CD4-positive, alpha-beta memory T cell (primary cell): ENCODE data around the gene RNF126. TPM values are rescaled to one million over a fixed set of nuclear protein-coding genes. Genes with fewer than 3 reads are reported as not detected.
A peak's percentile ranks its signal among the peaks of the same experiment; 100 is the strongest.
"Not testable (repeated sequence)": the region's sequence is repeated elsewhere in the genome, so short reads cannot be mapped to it uniquely, and the experiment has no call there.

ENCODE experiments used
- CTCF ChIA-PET: fragments of 350-600 bp; sonication (Branson Sonifier 250); formaldehyde crosslinking; loops from one replicate; lab custom pipeline; 2021; ENCODE audit warnings: inconsistent platforms; ENCODE audit not compliant: partially characterized antibody; lab: Charles Lee
- POLR2A ChIA-PET: fragments of 350-600 bp; sonication (Branson Sonifier 250); formaldehyde crosslinking; loops from one replicate; lab custom pipeline; 2021; ENCODE audit not compliant: partially characterized antibody; lab: Charles Lee
- DNase-seq, 5 donors: peaks; one replicate each; pipeline versions ENCODE4 v3.0.0 to v3.0.0-alpha.2; 2020 to 2022; ENCODE audit warnings: mixed read lengths in 1 of 5
- H3K27ac ChIP-seq: one replicate; pipeline ENCODE4 v1.7.0; 2013; ENCODE audit warnings: low read depth, low read length
- H3K27me3 ChIP-seq: 2 replicates; pipeline ENCODE4 v1.7.0; 2013; ENCODE audit warnings: mild to moderate bottlenecking, low read length, moderate library complexity; ENCODE audit not compliant: insufficient read depth
- H3K36me3 ChIP-seq: 2 replicates; pipeline ENCODE4 v1.7.0; 2013; ENCODE audit warnings: mild to moderate bottlenecking, low read length, moderate library complexity; ENCODE audit not compliant: insufficient read depth
- H3K4me1 ChIP-seq: 2 replicates; pipeline ENCODE4 v1.7.0; 2013; ENCODE audit warnings: mild to moderate bottlenecking, low read length, moderate library complexity; ENCODE audit not compliant: insufficient read depth
- H3K4me3 ChIP-seq, 2 donors: one replicate each; pipeline ENCODE4 v1.7.0; 2013; ENCODE audit warnings: low read length in 2 of 2, mild to moderate bottlenecking in 1 of 2
- H3K9me3 ChIP-seq, 2 donors: one replicate each; pipeline ENCODE4 v1.7.0; 2013; ENCODE audit warnings: low read length in 2 of 2, control low read depth in 1 of 2; ENCODE audit not compliant: control insufficient read depth in 1 of 2
- H3K27ac Mint-ChIP-seq, 7 donors: one replicate each; pipeline ENCODE4 v1.8.0; 2020 to 2021; ENCODE audit warnings: mixed read lengths in 7 of 7, mild to moderate bottlenecking in 6 of 7, inconsistent platforms in 3 of 7, moderate library complexity in 3 of 7
- H3K27me3 Mint-ChIP-seq, 2 donors: one replicate each; pipeline ENCODE4 v1.8.0; 2020 to 2021; ENCODE audit warnings: mixed read lengths in 2 of 2
- H3K36me3 Mint-ChIP-seq, 2 donors: one replicate each; pipeline ENCODE4 v1.8.0; 2020 to 2021; ENCODE audit warnings: mixed read lengths in 2 of 2, inconsistent platforms in 1 of 2, mild to moderate bottlenecking in 1 of 2
- H3K4me1 Mint-ChIP-seq, 4 donors: one replicate each; pipeline ENCODE4 v1.8.0; 2020 to 2021; ENCODE audit warnings: mixed read lengths in 4 of 4, mild to moderate bottlenecking in 1 of 4
- H3K4me3 Mint-ChIP-seq, 8 donors: one replicate each; pipeline ENCODE4 v1.8.0; 2020 to 2021; ENCODE audit warnings: mixed read lengths in 8 of 8, mild to moderate bottlenecking in 7 of 8, moderate library complexity in 6 of 8, inconsistent platforms in 3 of 8
- H3K9me3 Mint-ChIP-seq, 8 donors: one replicate each; pipeline ENCODE4 v1.8.0; 2020 to 2021; ENCODE audit warnings: mixed read lengths in 8 of 8, mild to moderate bottlenecking in 5 of 8, inconsistent platforms in 3 of 8, moderate library complexity in 1 of 8
- intact Hi-C: fragments of 100-400 bp; cut with micrococcal nuclease; formaldehyde crosslinking; loops from one replicate; pipeline ENCODE4 v1.15.1; 2023
- polyA plus RNA-seq, 2 donors: library from polyadenylated mRNA; unstranded; fragments of 300-500 nt; fragmentation: Illumina TruSeq; gene quantifications; one replicate each; pipeline ENCODE4 v1.2.3, GENCODE V29; 2021
- total RNA-seq, 2 experiments: library from RNA; stranded (reverse); gene quantifications; one replicate each; pipeline ENCODE4 v1.2.3, GENCODE V29; 2021

The RNF126 gene
- total and polyA plus RNA-seq, 4 experiments from 2014 or later = 82.3 to 112 (median 100) TPM

DNA sequence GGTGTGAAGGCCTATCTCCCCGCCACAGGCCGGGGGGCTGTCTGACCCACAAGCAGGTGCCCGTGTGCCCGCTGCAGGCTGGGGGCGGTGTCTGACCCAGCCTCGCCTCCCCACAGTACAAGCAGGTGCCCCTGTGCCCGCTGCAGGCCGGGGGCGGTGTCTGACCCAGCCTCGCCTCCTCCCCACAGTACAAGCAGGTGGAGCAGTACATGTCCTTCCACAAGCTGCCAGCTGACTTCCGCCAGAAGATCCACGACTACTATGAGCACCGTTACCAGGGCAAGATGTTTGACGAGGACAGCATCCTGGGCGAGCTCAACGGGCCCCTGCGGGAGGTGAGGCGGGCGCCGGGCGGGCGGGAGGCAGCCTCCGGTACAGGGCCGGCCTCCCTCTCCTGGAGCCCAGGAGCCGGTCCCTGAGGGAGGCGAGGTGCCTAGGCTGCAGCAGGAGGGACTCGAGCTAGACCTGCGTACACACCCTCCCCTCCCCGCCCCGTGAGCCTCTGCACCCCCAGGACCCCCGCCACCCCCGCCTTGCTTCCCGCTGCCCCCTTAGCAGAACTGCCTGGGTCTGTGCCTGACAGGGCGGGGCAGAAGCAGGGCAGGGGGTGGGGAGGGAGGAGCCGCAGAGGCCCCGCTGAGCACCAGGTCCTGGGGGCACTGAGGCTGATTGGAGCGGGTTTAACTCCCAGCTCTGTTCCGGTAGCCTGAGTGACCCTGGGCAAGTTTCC, 52.8 kb downstream of the RNF126 start:
- H3K4me3 ChIP-seq = peak overlapping the region; percentile 39 to 71
- no peaks in the 10 kb centered on the region for H3K36me3 ChIP-seq
- peak; percentile 33 to 76 (median 46) for DNase-seq
- ChIA-PET CTCF (no interaction called here), POLR2A (interaction anchor here (0.7 to 2.9 kb wide), 12 partner anchors 14 to 410 kb away, joined by 3 to 28 read pairs (median 4); partner anchors contain the start of genes CDC34 and POLRMT)
- H3K4me1 ChIP-seq = peaks cover 25% of the 10 kb centered on the region
- H3K27me3 ChIP-seq = no peaks in the 10 kb centered on the region
- intact Hi-C loops = loop anchor here (1.0 to 5.0 kb wide), 4 partner anchors 21 to 78 kb away; partner anchors contain the start of genes CDC34, HCN2 and POLRMT
- Mint-ChIP-seq H3K9me3 (no peaks in the 10 kb centered on the region), H3K36me3 (peaks cover 0 to 12% of the 10 kb centered on the region in 2 donors), H3K27ac (peak overlapping the region; percentile 76 to 100 (median 96)), H3K27me3 (no peaks in the 10 kb centered on the region), H3K4me3 (peak overlapping the region; percentile 86 to 99 (median 94)), H3K4me1 (peaks cover 7 to 37% (median 21%) of the 10 kb centered on the region in 4 donors)
- peak overlapping the region; percentile 51 for H3K27ac ChIP-seq
- no peaks in the 10 kb centered on the region for H3K9me3 ChIP-seq

DNA sequence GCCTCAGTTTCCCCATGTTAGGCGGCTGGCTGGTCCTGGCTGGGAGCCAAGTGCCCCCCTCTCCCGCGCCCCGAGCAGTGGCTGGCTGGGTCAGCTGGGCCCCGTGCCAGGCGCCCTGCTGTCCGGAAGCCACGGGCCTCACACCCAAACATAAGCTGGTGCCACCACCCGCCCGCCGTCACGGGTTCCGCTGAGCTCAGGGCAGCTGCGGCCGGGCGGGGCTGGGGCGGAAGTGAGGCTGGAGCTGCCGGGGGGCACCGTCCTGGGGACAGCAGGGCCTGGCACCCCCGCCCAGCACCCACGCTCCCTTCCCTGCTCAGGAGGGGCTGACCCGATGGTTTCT, 54.0 kb downstream of the RNF126 start:
- Histone ChIP-seq H3K27ac (no peak overlapping the region), H3K4me1 (peaks cover 25% of the 10 kb centered on the region), H3K36me3 (no peaks in the 10 kb centered on the region), H3K4me3 (no peak overlapping the region), H3K9me3 (no peaks in the 10 kb centered on the region), H3K27me3 (no peaks in the 10 kb centered on the region)
- Mint-ChIP-seq H3K27ac (no peak overlapping the region), H3K27me3 (no peaks in the 10 kb centered on the region), H3K4me1 (peaks cover 6 to 27% (median 15%) of the 10 kb centered on the region in 4 donors), H3K36me3 (peaks cover 0 to 5% of the 10 kb centered on the region in 2 donors), H3K4me3 (no peak overlapping the region), H3K9me3 (no peaks in the 10 kb centered on the region)
- ChIA-PET POLR2A (interaction anchor here (1.2 kb wide), 1 partner anchor 54 kb away, joined by 3 read pairs; the partner anchor contains the start of gene RNF126), CTCF (no interaction called here)
- intact Hi-C loops = no loop called here
- no peak for DNase-seq

DNA sequence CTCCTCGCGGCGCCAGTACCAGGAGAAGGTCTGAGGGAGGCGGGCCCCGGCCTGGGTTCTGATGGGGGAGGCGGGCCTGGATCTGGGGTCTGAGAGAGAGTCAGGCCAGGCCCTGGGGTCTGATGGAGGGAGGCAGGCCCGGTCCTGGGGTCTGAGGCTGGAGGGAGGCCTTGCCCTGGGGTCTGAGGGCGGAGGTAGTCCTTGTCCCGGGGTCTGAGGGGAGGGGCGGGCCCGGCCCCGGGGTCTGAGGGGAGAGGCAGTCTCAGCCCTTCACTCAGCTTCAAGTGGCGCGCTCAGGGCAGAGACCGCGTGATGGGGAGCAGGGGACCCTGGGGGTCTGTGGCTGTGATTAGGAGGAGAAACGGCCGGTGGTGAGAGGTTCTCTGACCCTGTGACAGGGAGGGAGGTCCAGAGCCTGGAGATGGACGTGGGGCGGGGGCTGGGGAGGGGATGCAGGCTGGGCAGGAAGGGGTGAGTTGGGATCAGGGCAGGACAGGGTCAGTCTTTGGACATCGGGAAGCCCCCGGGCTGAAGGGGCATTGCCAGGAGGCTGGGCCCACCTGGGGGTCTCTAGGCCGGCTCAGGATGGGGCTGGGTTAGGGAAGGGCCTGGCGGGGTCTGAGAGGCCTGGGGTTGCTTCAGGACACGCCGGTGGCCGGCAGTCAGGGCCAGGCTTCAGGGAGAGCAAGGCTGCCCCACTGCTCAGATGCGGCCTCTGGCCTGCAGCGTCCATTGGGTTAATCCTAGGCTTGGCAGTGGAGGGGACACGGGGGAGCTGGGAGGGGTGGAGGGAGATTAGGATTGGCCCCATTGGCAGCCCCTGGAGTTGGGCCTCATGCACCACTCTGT, 54.6 kb downstream of the RNF126 start:
- ChIA-PET CTCF (no interaction called here), POLR2A (interaction anchor here (1.2 to 1.4 kb wide), 2 partner anchors 9 to 55 kb away, joined by 3 read pairs; partner anchors contain the start of gene RNF126)
- no peak for DNase-seq
- Histone ChIP-seq H3K9me3 (no peaks in the 10 kb centered on the region), H3K4me1 (peaks cover 25% of the 10 kb centered on the region), H3K27ac (no peak overlapping the region), H3K36me3 (no peaks in the 10 kb centered on the region), H3K27me3 (no peaks in the 10 kb centered on the region), H3K4me3 (no peak overlapping the region)
- Mint-ChIP-seq H3K27me3 (no peaks in the 10 kb centered on the region), H3K4me3 (peak overlapping the region in 2 of 8 donors; percentile 36), H3K36me3 (peaks cover 0 to 5% of the 10 kb centered on the region in 2 donors), H3K27ac (no peak overlapping the region), H3K4me1 (peaks cover 6 to 27% (median 15%) of the 10 kb centered on the region in 4 donors), H3K9me3 (no peaks in the 10 kb centered on the region)
- intact Hi-C loops = no loop called here

DNA sequence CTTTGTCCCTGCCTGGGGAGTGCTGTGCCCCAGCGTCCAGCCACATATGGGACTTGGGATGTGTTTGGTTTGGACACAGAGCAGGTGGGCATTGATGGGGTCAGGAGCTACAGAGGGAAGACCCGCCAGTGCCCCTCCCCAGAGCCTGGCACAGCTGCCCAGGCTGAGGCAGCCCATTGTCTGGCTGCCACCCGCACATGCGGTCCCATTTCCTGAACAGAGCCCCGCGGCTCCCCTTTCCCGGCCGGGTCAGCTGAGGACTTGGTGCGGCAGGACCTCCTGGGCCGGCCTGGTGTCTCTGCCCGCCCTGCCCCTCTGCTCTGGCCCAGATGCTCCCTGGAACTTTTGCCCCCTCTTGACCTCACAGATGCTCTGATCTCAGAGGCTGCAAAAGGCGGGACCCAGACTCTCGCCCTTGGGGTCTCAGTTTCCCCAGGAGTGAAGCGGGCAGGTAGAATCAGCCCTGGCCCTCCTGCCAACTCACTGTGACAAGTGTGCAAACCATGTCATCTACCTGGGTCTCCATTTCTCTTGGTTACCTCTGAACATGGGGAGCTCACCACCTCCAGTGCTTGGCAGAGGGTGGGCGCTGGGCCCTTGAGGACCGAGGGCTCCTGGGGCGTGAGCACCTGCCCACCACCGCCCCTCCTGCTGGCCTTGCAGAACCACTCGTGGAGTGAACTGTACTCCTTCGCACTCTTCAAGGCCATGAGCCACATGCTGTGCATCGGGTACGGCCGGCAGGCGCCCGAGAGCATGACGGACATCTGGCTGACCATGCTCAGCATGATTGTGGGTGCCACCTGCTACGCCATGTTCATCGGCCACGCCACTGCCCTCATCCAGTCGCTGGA, 55.5 kb downstream of the RNF126 start:
- ChIA-PET CTCF (interaction anchor here (1.2 kb wide), 1 partner anchor 127 kb away, joined by 3 read pairs; no protein-coding TSS in a partner anchor), POLR2A (interaction anchor here (1.4 kb wide), 1 partner anchor 10 kb away, joined by 3 read pairs; no protein-coding TSS in a partner anchor)
- H3K4me1 Mint-ChIP-seq = peaks cover 6 to 27% (median 15%) of the 10 kb centered on the region in 4 donors
- H3K27ac Mint-ChIP-seq = peak overlapping the region in 1 of 7 donors; percentile 35
- H3K4me3 Mint-ChIP-seq = peak overlapping the region in 1 of 8 donors; percentile 25
- no peak overlapping the region for H3K27ac ChIP-seq
- no peaks in the 10 kb centered on the region for H3K27me3 Mint-ChIP-seq
- H3K36me3 Mint-ChIP-seq = peaks cover 0 to 5% of the 10 kb centered on the region in 2 donors
- no peaks in the 10 kb centered on the region for H3K36me3 ChIP-seq
- no peak overlapping the region for H3K4me3 ChIP-seq
- no peaks in the 10 kb centered on the region for H3K27me3 ChIP-seq
- H3K4me1 ChIP-seq = peaks cover 25% of the 10 kb centered on the region
- intact Hi-C loops = no loop called here
- H3K9me3 ChIP-seq = no peaks in the 10 kb centered on the region
- H3K9me3 Mint-ChIP-seq = peaks cover 0 to under 1% (median 0%) of the 10 kb centered on the region in 8 donors
- DNase-seq = no peak

DNA sequence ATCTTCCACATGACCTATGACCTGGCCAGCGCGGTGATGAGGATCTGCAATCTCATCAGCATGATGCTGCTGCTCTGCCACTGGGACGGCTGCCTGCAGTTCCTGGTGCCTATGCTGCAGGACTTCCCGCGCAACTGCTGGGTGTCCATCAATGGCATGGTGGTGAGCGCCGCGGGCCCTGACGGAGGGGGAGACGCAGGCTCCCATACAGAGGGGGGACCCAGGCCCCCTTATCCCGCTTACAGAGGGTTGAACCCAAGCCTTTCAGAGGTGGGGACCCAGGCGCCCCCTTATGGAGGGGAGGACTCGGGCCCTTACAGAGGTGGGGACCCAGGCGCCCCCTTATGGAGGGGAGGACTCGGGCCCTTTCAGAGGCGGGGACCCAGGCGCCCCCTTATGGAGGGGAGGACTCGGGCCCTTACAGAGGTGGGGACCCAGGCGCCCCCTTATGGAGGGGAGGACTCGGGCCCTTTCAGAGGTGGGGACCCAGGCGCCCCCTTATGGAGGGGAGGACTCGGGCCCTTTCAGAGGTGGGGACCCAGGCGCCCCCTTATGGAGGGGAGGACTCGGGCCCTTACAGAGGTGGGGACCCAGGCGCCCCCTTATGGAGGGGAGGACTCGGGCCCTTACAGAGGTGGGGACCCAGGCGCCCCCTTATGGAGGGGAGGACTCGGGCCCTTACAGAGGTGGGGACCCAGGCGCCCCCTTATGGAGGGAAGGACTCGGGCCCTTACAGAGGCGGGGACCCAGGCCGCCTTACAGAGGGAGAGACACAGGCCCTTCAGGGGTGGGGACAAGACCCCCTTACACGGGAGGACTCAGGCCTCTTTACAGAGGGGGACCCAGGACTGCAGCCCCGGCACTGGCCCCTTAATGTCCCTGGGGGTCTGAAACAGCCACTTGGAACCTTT, 57.7 kb downstream of the RNF126 start:
- POLR2A ChIA-PET, H3K9me3 Mint-ChIP-seq, H3K27me3 ChIP-seq, H3K27me3 Mint-ChIP-seq, H3K27ac ChIP-seq, H3K4me3 ChIP-seq, H3K36me3 Mint-ChIP-seq, intact Hi-C loops, CTCF ChIA-PET, H3K36me3 ChIP-seq, DNase-seq, H3K9me3 ChIP-seq, H3K27ac Mint-ChIP-seq: not testable (repeated sequence)
- Mint-ChIP-seq H3K4me1 (peaks cover 1 to 10% (median 4%) of the 10 kb centered on the region in 4 donors), H3K4me3 (peak overlapping the region in 3 of 8 donors; percentile 38 to 78 (median 39))
- peaks cover 11% of the 10 kb centered on the region for H3K4me1 ChIP-seq

DNA sequence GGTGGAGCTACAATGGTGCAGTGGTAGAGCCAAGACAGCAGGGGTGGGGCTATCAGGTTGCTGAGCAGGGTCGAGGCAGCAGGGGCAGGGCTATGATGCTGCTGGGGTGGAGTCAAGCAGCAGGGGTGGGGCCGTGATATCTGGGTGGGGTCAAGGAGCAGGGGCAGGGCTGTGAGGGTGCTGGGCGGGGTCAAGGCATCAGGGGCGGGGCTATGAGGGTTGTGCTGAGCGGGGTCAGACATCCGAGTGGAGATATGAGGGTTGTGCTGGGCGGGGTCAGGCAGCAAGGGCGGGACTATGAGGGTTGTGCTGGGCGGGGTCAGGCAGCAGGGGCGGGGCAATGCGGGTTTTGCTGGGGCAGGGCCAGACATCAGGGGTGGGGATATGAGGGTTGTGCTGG, 58.7 kb downstream of the RNF126 start:
- no peak overlapping the region for H3K4me3 ChIP-seq
- CTCF ChIA-PET = no interaction called here
- Mint-ChIP-seq H3K27ac (no peak overlapping the region), H3K9me3 (peaks cover 0 to 9% (median 0%) of the 10 kb centered on the region in 8 donors), H3K4me1 (peaks cover 0 to under 1% (median 0%) of the 10 kb centered on the region in 4 donors), H3K36me3 (no peaks in the 10 kb centered on the region), H3K4me3 (no peak overlapping the region), H3K27me3 (no peaks in the 10 kb centered on the region)
- intact Hi-C loops = no loop called here
- no peaks in the 10 kb centered on the region for H3K27me3 ChIP-seq
- POLR2A ChIA-PET = no interaction called here
- no peak overlapping the region for H3K27ac ChIP-seq
- no peaks in the 10 kb centered on the region for H3K9me3 ChIP-seq
- H3K4me1 ChIP-seq = peaks cover 3% of the 10 kb centered on the region
- H3K36me3 ChIP-seq = no peaks in the 10 kb centered on the region
- DNase-seq = peak in 2 of 5 donors; percentile 24 to 52
